GM18873 (cell line): Measurements from ENCODE around the gene ABCD2.
"Not testable (repeated sequence)": the region's sequence is repeated elsewhere in the genome, so short reads cannot be mapped to it uniquely, and the experiment has no call there.

Experiments used
- ATAC-seq: cut with Tn5 transposase; IDR thresholded peaks from one replicate; pipeline ENCODE4 v1.9.1; 2021; ENCODE audit warnings: mild to moderate bottlenecking, moderate library complexity, moderate number of reproducible peaks; ENCODE audit not compliant: unreplicated experiment, low FRiP score

The ABCD2 gene

GRCh38 chr12:39619660-39620433 is at the start of gene ABCD2:
Gene ABCD2 (minus strand): TSS chr12:39619803. CDS start chr12:39619615, 188 bp downstream.
- peak; percentile 70 for ATAC-seq

DNA sequence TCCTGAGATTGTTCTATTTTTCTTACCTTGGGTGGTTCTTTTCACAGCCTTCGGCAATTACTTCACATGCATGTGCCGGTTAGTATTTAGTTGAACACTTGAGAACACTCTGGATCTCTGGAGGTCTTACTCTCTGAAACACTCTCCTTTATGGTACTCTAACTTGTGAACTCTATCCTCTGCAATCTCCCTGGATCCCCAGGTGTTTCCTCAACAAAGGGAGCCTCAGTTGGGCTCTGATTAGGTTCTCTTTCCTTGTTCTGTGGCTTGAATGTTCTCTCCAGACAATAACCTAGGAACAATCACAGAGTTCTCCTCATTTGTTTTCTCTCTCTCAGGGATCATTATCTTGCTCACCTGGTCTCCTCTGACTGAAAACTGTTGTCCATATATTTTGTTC is 40.5 kb upstream of the ABCD2 start:
- no peak for ATAC-seq

DNA sequence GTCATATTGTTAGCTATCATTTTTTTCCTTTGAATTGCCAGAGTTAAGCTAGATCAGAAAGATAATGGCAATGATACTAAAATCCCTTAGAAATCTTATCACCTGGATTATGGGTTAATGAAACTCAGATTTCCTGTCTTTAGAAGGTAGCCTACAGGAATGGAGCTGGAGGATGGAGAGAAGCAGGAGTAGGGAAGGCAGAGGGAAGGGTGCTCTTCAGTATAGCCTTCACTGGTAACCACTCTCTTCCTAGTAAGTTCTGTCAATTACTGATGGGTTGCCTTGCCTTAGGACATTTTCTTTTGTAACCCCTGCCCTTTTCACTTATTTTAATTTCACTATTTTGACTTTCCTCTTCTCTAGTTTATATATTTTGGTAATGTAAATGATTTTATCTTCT is 27.8 kb upstream of the ABCD2 start:
- ATAC-seq: no peak

- ATAC-seq: no peak
Measured at GRCh38 chr12:39646963-39647362, 27.4 kb upstream of the ABCD2 start.

DNA sequence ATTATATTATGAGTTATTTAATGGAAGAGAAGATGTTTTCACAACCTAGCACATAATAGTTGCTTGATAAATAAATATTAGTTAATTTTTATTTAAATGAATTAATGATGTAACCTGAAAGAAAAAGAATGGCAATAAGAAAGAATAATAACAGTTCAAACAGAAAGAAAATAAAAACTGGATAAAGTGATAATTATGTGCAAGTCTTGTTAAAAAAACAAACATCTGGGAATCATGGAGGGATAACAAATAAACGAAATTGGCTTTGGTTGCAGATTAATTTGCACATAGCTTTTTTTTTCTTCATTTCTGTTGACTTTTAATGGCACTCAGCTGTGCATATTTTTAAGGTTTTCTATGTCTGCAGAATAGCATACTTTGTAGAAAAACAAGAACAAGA is 23.4 kb upstream of the ABCD2 start:
- no peak for ATAC-seq

GRCh38 chr12:39638840-39639239 is 19.2 kb upstream of the ABCD2 start:
- no peak for ATAC-seq

- ATAC-seq: no peak
Measured at GRCh38 chr12:39638178-39638577, 18.6 kb upstream of the ABCD2 start.

- ATAC-seq: no peak
Measured at GRCh38 chr12:39632670-39633069, 13.1 kb upstream of the ABCD2 start.

DNA sequence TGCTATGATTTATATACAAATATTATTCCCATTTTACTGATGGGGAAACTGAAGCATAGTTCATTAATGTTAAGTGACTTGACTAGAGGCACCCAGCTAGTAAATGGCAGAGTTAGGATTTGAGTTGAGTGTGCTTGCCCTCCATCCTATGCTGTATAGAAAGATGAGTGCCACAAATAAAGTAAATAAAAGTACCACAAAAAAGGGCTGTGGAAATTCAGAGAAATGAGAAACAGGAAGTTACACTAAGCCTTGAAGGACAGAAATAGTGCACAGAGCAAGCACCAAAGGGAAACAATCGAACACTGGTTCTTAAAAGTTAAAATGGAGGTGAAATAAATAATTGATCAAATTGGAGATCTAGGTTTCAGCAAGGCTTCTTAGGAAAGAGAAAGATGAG is 9.2 kb upstream of the ABCD2 start:
- ATAC-seq: no peak

- no peak for ATAC-seq
Measured at GRCh38 chr12:39627914-39628313, 8.3 kb upstream of the ABCD2 start.

DNA sequence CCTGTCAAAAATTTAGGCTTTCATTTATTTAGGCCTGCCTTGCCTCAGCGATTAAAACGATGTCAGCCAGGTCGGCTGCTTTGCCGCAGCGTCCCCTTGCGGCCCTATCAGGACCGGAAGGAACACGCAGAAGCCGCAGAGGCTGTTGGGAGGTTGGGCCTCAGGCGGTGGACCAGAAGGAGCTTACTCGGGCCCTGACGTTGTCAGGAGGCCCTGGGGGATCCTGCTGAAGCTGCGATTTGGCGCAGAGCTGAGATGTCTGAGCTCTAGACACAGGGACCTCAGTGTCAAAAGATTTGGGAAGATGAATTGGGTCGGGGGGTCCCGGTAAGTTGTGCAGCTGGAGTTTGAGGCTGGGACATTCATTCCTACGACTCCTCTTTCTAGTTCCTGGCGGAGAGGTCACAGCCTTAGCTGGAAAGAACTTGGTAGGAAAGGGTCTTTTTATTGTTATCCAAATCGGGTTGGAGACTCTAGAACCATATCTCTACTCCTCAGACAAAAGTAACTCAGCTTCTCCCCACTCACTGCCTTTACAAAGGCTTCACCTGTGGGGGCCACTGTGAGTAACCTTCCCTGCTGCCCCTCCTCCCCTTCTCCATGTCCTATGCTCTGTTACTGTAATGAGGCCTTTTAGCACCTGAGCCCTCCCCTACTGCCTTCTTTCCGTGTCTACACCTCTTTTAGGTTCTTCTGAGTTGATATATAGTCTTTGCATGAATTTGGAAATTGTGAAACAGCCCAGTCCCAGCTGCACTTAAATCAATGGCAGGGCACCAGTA is 6.6 kb upstream of the ABCD2 start:
- ATAC-seq: no peak

GRCh38 chr12:39623919-39624318 is 4.3 kb upstream of the ABCD2 start:
- ATAC-seq: no peak

DNA sequence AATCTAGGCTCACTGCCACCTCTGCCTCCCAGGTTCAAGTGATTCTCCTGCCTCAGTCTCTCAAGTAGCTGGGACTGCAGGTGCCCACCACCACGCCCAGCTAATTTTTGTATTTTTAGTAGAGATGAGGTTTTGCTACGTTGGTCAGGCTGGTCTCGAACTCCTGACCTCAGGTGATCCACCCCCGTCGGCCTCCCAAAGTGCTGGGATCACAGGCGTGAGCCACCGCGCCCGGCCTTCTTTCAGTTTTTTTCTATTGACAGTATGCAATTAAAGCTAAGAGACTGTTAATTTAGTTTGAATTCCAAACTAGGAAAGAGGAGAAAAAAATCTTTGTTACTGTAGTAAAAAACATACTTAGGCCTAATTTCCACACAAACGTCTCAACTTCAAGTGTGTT is 3.6 kb upstream of the ABCD2 start:
- ATAC-seq: not testable (repeated sequence)

DNA sequence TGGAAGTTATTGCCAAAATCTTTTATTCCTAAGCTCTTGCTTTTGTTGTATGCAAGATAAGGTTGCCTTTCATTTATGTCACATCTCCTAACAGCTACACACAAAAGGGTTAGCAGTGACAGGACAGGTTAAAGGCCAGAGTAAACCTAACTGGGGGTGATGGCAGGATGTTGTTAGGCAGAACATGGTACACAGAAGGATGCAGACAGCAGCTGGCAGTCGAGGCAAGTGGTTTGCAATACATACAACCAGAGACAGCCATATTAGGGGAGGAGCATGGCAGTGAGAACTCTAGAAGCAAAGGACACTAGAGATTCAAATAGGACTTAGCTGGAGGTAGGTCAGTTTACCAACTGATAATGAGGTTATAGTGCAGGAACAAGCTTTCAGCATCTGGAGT is 2.7 kb upstream of the ABCD2 start:
- no peak for ATAC-seq

- no peak for ATAC-seq
Measured at GRCh38 chr12:39621670-39622069, 2.1 kb upstream of the ABCD2 start.

GRCh38 chr12:39620659-39621658 is 1.4 kb upstream of the ABCD2 start:
- peak; percentile 39 for ATAC-seq

DNA sequence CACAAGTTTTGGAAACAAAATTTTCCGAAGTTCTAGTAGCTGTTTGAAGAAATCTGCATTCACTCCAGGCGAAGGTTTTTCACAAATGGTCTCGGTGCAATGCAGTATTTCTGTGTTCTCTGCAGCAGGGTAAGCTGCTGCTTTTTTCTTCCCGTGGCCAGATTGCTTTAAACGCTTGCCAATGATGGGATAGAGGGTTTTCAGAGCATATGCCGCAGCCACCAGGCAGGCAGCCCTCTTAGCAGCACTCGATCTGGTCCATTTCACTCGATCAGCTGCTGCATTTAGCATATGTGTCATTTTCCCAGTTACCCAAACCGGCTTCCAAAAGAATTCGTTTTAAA is 315 bp downstream of the ABCD2 start:
- ATAC-seq: peak; percentile 16

GRCh38 chr12:39618701-39619100 is 902 bp downstream of the ABCD2 start:
- no peak for ATAC-seq

- no peak for ATAC-seq
Measured at GRCh38 chr12:39617887-39618286, 1.7 kb downstream of the ABCD2 start.

GRCh38 chr12:39616666-39617065 is 2.9 kb downstream of the ABCD2 start:
- ATAC-seq: no peak

- ATAC-seq: no peak
Measured at GRCh38 chr12:39616251-39616650, 3.4 kb downstream of the ABCD2 start.
